Endometrium (tissue), 2 donors: Measurements from ENCODE around the gene SRC.

Source experiments
- FAIRE-seq: peaks from 2 replicates; lab custom pipeline; 2012; peaks lifted over from hg19 to GRCh38; lab: Jason Lieb, UNC
- donor health status: control.
- donor health status: control.

Gene SRC

GRCh38 chr20:37345339-37346235 is at the start of gene SRC:
SRC (plus strand) TSS chr20:37346140; CDS start chr20:37384154, 38,014 bp downstream.
- FAIRE-seq = no peak

GRCh38 chr20:37296371-37296770 is 49.6 kb upstream of the SRC start:
- FAIRE-seq = no peak

GRCh38 chr20:37297066-37297736 is 48.7 kb upstream of the SRC start:
- FAIRE-seq = no peak

GRCh38 chr20:37298190-37298939 is 47.6 kb upstream of the SRC start:
- no peak for FAIRE-seq

GRCh38 chr20:37299718-37300528 is 46.0 kb upstream of the SRC start:
- no peak for FAIRE-seq

GRCh38 chr20:37301120-37301519 is 44.8 kb upstream of the SRC start:
- no peak for FAIRE-seq

- FAIRE-seq = no peak
These were observed 44.4 kb upstream of the SRC start for GRCh38 chr20:37301558-37301957.

GRCh38 chr20:37302981-37303380 is 43.0 kb upstream of the SRC start:
- FAIRE-seq = no peak

- no peak for FAIRE-seq
These were observed 42.3 kb upstream of the SRC start for GRCh38 chr20:37303637-37304036.

- no peak for FAIRE-seq
These were observed 40.9 kb upstream of the SRC start for GRCh38 chr20:37305079-37305478.

- no peak for FAIRE-seq
These were observed 40.1 kb upstream of the SRC start for GRCh38 chr20:37305839-37306238.

- FAIRE-seq = no peak
These were observed 37.6 kb upstream of the SRC start for GRCh38 chr20:37308086-37309050.

GRCh38 chr20:37309290-37309689 is 36.6 kb upstream of the SRC start:
- no peak for FAIRE-seq

- no peak for FAIRE-seq
These were observed 35.9 kb upstream of the SRC start for GRCh38 chr20:37309936-37310590.

- FAIRE-seq = no peak
These were observed 35.0 kb upstream of the SRC start for GRCh38 chr20:37310951-37311350.

- no peak for FAIRE-seq
These were observed 34.1 kb upstream of the SRC start for GRCh38 chr20:37311710-37312355.

GRCh38 chr20:37313546-37314091 is 32.3 kb upstream of the SRC start:
- FAIRE-seq = no peak

GRCh38 chr20:37314099-37314498 is 31.8 kb upstream of the SRC start:
- no peak for FAIRE-seq

- no peak for FAIRE-seq
These were observed 31.3 kb upstream of the SRC start for GRCh38 chr20:37314617-37315016.
